ENCODE measurements around the gene RBM19.
"Not testable (repeated sequence)": the region's sequence is repeated elsewhere in the genome, so short reads cannot be mapped to it uniquely, and the experiment has no call there.

RBM19 gene

DNA sequence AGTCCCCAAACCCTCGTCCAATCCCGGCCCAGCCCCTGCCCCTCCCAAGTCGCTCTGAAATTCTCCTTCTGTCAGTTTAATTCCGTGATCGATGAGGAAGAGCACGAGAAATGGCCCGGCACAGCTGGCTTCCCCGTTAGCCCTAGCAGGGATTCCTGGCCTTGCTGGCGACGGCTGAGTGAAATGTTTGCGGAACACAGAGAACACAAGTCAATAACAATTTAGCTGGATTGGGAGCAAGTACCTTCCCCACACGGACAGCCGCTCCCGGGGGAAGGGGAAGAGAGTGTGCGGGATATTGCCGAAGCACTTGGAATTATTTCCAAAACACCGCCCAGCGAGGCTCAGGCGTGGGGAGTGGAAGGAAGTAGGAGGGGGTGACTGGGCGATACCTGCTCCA lies 134.6 kb downstream of the RBM19 start:
- no peak for DNase-seq (ENCODE audit: low read depth)

DNA sequence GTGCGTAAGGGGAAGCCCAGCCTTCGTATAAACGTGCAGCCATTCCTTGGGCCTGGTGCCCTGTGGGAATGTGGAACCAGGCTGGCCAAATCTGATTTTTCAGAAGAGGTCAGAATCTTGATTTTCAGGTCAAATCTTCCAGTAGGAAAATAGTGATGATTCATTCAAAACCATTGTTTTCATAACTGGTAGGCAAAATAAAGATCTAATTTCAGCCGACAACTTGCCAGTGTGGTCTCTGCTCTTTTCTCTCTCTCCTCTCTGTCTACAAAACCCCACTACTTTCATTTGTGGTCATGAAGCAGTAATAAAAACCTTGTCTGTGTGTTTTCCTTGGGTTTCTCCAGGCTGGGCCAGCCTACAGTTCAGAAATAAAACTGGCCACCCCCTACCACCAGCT lies 135.1 kb downstream of the RBM19 start:
- DNase-seq (ENCODE audit: low read depth): peak; percentile 59

DNA sequence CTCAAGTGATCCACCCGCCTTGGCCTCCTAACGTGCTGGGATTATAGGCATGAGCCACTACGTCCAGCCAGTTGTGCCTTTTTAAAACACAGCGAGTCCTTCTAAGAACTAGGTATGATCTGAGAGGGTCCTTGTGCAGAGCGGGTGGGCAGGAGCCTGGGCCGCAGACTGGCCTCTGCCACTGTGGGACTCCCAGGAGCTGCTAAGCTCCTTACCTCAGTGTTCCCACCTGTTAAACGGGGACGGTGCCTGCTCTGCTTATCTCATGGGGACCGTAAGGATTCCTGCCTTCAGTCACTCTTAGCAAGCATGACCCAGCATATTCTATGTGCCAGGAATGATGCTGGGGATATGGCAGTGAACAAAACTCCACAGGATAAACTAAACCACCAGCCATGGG lies 136.9 kb downstream of the RBM19 start:
- DNase-seq (ENCODE audit: low read depth): no peak

DNA sequence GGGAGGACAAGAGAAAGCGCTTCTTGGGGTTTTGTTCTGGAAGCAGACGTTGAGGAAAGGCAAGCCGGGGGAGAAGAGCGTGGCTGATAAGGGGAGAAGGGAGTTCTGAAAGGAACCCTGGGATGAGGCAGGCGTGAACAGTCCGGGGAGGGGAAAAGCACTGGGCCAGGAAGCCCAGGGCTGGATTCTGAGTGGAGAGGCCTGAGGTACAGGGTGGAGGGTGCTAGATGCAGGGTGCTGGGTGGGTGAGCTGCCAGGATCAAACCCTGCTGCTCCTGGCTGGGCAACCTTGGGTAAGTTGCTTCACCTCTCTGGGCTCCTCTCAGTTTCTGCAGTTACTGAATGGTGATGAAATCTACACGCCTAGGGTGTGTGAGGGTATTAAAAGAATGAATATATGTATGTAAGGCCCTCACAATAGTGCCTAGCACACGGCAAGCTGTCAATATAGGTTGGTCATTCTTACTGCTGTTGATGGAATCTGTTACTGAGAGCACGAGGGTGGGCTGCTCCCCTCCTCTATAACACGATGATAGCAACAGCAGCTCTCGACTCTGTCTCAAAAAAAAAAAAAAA lies 138.5 kb downstream of the RBM19 start:
- no peak for DNase-seq (ENCODE audit: low read depth)

DNA sequence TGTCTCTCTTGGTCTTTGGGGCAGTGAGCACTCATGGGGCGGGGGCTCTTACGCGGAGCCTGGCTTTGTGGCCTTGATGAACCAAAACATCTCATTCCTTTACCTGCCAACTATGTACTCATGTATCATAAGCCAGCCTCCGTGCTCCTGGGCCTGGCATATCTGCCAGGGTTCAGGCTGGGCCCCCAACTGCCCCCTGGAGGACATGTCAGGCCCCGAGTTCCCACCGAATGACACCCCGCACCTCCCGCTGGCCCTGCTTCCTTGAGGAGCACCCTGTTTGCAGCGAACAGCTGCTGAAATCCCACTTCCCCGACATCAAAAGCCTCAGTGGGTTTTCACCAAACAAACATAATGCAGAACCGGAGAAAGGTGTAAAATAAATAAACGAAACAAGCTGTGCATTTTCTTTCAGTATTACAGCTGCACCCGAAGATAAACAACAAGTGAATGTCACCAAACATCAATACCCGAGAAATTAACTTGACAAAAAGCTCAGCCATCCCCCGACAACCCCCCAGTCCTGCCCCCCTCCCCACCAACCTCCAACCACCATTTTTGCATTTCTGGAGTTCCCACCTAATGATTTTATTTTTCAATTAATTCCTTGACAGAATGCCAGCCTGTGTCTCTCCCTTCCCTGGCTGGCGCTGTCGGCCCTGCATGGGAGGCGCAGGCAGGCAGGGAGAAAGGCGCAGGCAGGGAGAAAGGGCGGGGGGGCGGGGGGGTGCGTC lies 139.2 kb downstream of the RBM19 start:
- DNase-seq (ENCODE audit: low read depth): no peak

DNA sequence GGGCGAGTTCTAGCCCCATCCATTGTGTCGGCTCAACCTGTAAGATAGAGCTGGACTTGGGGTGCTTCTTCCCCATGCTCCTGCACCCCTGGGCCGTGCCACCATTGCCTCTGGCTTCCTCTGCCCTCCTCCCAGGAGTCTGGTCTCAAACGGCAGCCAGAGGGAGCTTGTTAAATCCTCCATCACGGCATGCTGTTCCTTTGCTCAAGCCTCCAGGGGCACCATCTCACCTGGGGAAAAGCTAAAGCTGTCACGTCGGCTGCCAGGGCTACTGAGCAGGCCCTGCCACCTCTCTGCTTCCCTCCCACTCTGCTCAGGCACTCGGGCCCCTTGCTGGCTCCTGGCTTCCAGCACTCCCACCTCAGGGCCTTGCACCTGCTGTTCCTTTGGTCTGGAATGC lies 140.4 kb downstream of the RBM19 start:
- no peak for DNase-seq (ENCODE audit: low read depth)

DNA sequence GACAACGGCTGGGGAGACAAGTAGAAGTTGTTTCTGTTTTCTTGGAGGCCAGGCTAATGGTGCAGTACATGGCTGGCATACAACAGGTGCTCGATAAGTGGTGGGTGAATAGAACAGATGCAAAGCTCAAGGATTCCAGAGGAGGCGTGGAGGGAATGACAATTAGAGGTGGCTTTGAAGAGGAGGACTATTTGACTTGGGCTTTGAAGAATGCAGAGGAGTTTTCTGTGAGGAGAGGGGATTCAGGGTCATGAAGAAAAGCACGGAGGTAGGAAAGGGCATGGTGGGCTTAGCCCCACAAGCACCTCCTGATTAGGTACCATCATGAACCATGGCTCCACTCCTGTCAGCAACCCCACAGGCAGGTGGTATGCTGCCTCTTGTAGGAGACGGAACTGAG lies 142.3 kb downstream of the RBM19 start:
- no peak for DNase-seq (ENCODE audit: low read depth)

DNA sequence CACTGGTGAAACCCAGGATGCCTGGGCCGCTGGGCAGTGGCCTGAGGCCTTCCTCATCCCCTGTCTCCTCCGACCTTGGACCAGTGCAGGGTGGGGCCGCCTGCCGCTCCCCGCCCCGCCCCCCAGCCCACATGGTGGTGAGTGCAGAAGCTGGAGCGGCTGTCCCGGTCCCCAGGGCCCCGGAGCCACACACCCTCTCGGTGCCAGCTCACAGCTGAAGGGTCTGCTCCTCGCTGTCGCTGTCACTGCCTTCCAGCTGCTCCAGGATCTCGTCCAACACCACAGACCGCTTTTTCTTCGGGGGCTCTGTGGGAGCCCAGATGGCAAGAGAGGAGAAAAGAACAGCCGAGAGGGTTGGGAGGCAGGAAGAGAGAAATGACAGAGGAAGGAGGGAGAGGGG lies 143.1 kb downstream of the RBM19 start:
- no peak for DNase-seq (ENCODE audit: low read depth)

DNA sequence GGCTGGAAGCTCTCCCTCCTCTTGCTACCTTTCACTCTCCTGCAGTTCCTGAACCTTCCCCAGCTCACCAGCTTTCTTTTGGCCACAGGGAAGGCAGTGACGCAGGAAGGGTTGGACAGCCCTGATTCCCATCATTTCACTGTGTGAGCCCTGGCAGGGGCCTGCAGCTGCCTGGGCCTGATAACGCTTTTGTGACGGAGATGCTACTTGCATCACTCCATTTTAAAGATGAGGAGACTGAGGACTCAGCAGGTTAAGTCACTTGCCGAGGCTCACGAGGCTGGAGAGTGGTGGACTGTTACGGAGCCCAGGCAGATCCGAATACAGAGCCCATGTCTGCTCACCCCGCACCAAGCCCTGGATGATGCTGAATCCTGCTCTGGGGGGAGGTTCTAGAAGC lies 145.3 kb downstream of the RBM19 start:
- no peak for DNase-seq (ENCODE audit: low read depth)

DNA sequence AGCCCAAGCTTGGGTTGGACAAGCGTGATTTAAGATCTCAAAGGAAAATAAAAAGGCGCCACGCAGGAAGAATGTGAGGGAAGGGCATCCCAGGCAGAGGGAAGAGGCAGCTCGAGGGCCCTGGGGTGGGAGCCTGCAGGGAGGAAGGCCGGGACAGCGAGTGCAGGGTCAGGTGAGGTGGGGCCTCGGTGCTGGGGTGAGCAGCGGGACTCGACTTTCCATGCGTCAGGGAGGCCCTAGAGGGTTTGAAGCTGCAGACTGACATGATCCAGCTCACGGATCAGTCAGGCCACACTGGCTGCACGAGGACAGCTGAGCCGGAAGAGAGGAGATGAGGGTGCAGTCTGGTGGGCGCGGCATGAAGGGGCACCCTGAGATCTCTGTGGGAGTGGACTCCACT lies 145.8 kb downstream of the RBM19 start:
- DNase-seq (ENCODE audit: low read depth): no peak

DNA sequence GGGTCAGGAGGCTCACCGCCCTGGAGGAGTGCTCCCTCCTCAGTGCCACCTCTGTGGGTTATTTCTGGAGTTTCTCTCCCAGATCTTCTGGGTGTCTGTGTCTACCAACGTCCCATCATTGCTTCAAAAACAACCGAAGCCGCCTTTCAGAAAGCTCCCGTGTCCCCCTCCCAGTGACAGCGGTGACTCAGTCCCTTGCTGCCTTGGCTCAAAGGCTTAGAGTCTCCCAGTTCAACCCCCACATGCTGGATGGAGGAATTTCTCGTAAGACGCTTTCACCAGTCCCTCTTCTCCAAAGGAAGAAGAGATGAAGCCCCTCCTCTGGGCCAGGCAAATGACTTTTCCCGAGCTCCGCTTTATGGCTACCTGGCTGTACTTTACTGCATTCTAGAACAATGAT lies 146.6 kb downstream of the RBM19 start:
- no peak for DNase-seq (ENCODE audit: low read depth)

DNA sequence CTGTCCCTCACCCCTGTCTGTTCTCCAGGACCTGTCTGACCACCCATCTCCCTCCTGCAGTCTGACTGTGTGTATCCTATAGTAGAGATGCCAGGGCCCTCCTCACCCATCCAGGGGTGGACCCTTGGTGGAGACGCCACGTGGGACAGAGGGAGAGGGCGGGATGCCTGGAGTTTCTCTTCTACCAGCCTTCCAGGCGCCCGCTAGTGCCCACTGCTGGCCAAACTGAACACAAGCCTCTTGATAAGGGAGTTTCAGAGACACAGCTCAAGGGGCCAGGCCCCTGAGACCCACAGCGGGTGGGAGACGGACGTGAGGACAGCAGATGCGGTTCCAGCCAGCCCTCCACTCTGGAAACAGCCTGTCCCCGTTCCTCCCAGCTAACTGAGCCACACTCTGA lies 147.3 kb downstream of the RBM19 start:
- no peak for DNase-seq (ENCODE audit: low read depth)

DNA sequence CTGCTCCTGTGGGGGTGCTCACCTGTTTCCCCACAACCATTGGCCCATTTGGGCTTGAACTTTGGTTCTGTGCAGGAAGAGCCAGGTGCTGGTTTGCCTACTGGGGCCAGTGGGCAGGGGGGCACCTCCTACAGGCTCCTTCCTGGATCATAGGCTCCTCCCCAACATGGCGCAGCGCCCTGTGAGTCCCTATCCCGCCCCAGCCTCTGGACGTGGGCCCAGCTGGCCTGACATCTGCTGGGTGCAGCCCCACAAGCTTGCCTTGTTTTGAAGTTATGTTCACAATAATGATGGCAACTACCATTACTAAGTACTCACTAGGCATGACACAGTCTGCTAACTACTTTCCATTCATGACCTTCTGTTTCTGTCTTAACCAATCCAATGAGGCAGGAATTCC lies 147.8 kb downstream of the RBM19 start:
- DNase-seq (ENCODE audit: low read depth): no peak

DNA sequence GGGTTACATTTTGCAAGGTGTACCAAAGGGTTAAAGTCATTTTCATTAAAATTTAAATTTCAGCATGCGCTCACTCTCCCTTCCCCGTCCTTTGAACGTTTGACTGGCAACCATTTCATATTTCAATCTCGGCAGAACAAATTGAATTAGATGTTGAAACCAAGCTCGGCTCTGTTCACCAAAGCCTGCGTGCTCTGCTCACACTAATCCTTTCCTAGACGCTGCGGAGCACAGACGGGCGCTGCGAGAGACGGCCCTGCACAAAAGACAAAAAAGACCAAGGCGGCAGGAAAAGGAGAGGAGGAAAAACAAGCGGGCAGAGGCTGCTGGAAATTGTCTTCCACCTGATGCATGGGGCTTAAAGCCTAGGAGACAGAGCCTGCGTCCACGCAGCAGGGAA lies 149.3 kb downstream of the RBM19 start:
- DNase-seq (ENCODE audit: low read depth): no peak

DNA sequence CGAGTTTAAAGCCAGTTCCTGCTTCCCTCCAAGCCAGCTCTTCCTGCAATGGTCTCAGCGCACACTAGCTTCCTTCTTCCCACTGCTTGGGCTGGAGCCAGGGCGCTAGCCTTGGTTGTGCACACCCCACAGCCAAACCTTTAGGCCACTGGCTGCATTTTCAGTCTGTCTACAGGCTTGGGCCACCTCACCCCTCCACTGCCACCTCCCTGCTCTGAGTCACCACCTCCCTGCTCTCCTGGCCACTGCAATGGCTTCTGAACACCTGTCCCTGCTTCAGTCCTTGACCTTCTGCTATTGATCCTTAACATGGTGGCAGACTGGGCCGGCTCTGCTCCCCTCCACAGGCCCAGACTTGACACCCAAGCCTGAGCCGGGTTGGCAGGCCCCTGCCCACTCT lies 151.1 kb downstream of the RBM19 start:
- DNase-seq (ENCODE audit: low read depth): no peak

DNA sequence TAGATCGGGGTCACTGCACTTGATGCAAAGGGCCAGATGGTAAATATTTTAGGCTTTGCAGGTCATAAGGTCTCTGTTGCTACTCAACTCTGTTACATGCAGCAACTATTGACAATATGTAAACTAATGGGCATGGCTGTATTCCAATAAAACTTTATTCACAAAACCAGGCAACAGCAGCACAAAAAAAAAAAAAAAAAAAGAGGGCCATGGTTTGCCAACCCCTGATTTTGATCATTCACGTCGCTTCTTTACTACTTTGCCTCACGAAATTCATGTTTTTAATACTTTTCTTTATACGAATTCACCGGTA lies 152.9 kb downstream of the RBM19 start:
- DNase-seq (ENCODE audit: low read depth): no peak

DNA sequence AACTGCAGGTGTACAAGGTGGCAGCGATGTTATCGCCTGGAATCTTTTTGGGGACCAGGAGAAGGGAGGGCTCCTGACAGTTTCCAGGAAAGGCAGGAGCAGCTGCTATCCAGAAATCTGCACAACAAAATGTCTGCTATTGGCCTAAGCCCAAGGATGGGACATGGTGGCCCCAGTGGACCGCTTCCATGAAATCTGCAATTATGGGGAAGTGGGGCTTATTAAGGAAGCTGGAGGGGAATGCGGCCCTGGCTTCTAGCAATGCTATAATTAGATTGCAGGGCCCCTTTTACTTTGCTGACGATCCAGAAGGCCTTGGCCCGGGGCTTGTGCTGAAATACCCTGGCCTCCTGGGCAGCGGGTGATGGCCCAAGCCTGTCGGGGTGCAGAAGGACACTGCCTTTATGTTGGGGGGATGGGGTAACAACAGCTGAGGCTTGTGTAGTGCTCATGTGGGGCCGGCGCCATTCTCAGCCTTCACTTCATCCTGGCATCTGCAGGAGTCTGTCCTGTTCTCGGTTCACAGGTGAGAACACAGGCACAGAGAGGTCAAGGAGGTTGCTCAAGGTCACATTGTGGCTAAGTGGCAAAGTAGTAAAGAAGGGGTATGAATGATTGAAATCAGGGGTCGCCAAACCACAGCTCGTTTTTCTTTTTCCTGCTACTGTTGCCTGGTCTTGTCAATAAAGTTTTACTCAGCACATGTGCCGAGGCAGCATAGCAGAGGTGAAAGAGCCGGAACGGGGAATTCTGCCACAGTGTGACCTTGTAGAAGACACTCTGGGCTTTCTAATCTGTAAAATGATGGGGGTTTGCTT lies 153.5 kb downstream of the RBM19 start:
- no peak for DNase-seq (ENCODE audit: low read depth)

DNA sequence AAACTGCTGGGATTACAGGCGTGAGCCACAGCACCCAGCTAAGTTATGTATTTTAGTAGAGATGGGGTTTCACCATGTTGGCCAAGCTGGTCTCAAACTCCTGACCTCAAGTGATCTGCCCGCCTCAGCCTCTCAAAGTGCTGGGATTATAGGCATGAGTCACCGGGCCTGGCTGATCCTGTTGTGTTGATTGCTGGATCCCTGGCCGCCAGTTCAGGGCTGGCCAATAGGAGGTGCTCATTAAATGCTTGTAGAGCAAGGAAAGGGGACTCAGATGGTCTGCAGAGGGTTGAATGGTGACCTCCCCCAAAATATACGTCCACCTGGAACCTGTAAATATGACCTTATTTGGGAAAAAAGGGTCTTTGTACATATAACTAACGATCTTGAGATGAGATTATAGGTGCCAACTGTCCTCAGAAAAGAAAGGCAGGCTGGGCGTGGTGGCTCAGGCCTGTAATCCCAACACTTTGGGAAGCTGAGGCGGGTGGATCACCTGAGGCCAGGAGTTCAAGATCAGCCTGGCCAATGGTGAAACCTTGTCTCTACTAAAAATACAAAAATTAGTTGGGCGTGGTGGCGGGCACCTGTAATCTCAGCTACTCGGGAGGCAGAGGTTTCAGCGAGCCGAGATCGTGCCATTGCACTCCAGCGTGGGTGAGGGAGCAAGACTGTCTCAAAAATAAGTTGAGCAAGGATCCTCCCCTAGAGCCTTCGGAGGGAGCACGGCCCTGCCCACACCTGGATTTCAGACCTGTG lies 156.5 kb downstream of the RBM19 start:
- not testable (repeated sequence) for DNase-seq (ENCODE audit: low read depth)

DNA sequence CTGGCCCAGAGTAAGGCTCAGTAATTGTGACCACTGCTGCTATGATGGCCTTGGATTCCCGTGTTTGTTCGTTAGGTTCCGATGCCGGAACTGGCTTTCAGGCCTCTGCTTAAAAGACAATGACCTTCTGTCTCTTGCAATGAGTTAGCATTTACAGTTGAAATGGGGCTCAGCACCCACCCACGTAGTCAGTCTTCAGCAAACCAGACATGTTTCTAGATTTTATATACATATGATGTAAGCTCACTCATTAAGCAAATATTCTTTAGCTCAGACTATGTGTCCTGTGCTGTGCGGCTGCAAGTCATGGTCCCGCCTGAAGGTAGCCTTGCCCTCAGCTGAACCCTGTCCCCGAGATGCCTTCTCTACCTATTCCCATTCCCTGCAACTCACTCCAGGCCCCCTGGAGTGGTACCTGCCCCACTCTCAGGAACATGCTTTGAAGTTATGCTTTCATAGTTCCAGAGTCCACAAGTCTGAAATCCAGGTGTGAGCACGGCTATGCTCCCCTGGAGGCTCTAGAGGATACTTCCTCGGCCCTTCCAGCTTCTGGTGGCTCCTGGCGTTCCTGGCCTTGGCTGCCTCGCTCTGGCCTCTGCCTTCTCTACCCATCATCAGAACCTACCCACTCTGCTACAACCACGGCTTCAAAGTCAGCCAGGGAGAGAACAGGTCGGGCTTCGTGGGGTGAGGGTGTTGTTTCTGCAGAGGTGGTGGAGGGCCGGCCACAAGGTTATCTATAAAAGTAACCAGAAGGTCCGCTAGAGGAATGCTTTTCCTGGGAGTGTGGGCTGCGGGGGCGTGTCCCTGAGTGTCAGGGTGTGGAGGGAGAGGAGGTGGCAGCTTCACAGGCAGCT lies 157.8 kb downstream of the RBM19 start:
- no peak for DNase-seq (ENCODE audit: low read depth)

DNA sequence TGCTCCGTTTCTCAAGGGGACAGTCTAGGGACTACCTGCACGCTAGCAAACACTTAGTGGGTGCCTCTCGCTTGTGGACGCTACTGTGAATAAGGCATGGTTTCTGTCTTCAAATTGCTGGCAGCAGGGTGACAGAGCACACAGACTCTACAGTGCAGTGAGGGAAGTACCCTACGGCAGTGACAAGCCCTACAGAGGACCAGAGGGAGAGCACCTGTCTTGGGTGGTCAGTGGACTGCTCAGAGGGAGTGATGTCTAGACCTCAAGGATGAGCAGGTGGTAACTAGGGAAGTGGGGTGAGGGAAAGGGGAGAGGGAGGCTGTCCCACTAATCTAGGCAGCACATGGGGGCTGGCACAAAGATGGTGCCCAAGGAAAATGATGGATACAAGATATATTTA lies 160.5 kb downstream of the RBM19 start:
- no peak for DNase-seq (ENCODE audit: low read depth)

DNA sequence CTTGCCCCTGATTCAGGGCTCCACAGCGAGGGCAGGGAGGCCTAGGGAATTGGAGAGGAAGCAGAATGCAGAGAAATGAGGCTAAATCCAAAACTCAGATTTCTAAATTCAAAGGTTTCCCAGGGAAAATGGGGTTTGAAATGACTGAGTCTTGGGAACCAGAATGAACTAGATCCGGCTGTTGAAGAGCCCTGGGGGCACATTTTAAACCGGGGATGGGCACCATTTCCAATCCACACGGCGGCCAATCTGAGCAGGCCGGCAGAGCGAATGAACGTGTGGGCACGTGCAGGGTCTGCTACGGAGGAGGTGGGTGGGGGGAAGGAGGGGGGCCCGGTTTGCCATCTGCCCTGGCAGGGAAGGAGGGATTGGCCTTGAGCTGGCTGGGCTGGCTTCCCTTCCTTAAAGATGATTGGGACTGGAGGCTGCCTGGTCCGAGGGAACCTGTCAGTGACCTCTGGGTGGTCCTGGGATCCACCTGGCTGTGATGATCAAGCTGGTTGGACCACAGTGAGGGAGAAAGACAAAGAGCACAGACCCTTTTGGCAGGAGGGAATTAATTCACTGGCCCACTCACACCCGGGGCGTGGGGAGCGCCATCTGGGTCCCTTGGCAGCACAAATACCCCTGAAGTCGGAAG lies 161.0 kb downstream of the RBM19 start:
- no peak for DNase-seq (ENCODE audit: low read depth)

All from stromal cell of bone marrow (primary cell).